Uterus (tissue), 4 donors: ENCODE results near the gene ALDH3A2. TPM values are rescaled to one million over a fixed set of nuclear protein-coding genes. Genes with fewer than 3 reads are reported as not detected.

ENCODE experiments used
- DNase-seq, 2 donors: peaks; one replicate each; pipeline ENCODE4 v3.0.0-alpha.2; 2019 to 2020
- H3K27ac ChIP-seq, 2 donors: fragments of 200-600 bp; sonication (generic); 1 replicate in 1 of 2; 2 replicates in 1 of 2; pipeline ENCODE4 v1.5.1; 2016 to 2018
- H3K27me3 ChIP-seq, 2 donors: fragments of 200-600 bp; sonication (generic); one replicate each; pipeline ENCODE4 v1.5.1; 2018 to 2019; ENCODE audit warnings: control low read depth in 1 of 2
- H3K36me3 ChIP-seq, 2 donors: fragments of 200-600 bp; sonication (generic); one replicate each; pipeline ENCODE4 v1.5.1; 2019; ENCODE audit warnings: control low read depth in 1 of 2
- H3K4me1 ChIP-seq, 2 donors: fragments of 200-600 bp; sonication (generic); one replicate each; pipeline ENCODE4 v1.5.1; 2018 to 2019; ENCODE audit warnings: control low read depth in 1 of 2
- H3K4me3 ChIP-seq, 2 donors: fragments of 200-600 bp; sonication (generic); 1 replicate in 1 of 2; 2 replicates in 1 of 2; pipeline ENCODE4 v1.5.1; 2018 to 2019; ENCODE audit warnings: mild to moderate bottlenecking in 1 of 2
- H3K9me3 ChIP-seq, 2 donors: fragments of 200-600 bp; sonication (generic); one replicate each; pipeline ENCODE4 v1.5.1; 2019; ENCODE audit warnings: control low read depth in 1 of 2
- POLR2A ChIP-seq, 2 donors: fragments of 450-650 bp; IDR thresholded peaks; one replicate each; pipeline ENCODE4 v1.6.1; 2016; ENCODE audit warnings: antibody characterized with exemption in 2 of 2, mild to moderate bottlenecking in 1 of 2, moderate library complexity in 1 of 2
- intact Hi-C: fragments of 100-400 bp; cut with DNase I; formaldehyde crosslinking; loops from one replicate; pipeline ENCODE4 v1.15.1; 2023; ENCODE audit warnings: low total_unique reads
- total RNA-seq, 4 donors: library from RNA; depleted of rRNA in 3 of 4; stranded (reverse); fragments of >200 nt in 3 of 4; gene quantifications; one replicate each; pipeline versions ENCODE4 v1.1.0 to v1.2.4, GENCODE V29; 2014 to 2023
- TF ChIP-seq, protein P1 (sequence below), 4 experiments: fragments of 200-600 bp in 2 of 4; fragments of 450-650 bp in 2 of 4; sonication (generic) in 2 of 4; IDR thresholded peaks; one replicate each; pipeline ENCODE4 v1.5.1; 2016 to 2019; ENCODE audit warnings: antibody characterized with exemption in 4 of 4, mild to moderate bottlenecking in 2 of 4, moderate library complexity in 1 of 4
- donor health status: DM: yes; HTN: yes; CAD: no.

ALDH3A2 gene
- total RNA-seq, 4 donors from 2014 or later: 19.0 to 166 (median 82.5) TPM

DNA sequence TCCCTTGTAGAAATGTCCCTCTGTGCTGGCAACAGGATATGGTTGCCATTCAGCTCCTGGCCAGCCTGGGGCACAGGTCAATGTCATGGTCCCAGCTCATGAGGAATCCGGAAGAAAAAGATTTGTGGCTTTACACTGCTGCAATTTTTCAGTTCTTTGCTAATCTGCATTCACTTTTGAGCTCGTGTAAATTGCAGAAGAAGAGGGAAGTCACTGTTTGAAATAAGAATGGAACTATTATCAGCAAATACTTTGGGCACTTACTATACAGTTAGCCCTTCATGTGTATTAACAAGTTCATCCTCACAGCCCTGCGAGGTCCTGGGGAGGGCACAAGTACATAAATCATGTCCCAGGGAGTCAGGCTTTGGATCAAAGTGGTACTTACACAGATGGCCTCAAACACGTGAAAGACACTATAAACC, 53.7 kb downstream of the ALDH3A2 start:
- no peak overlapping the region for H3K4me3 ChIP-seq
- H3K27ac ChIP-seq: no peak overlapping the region
- TF ChIP-seq, protein P1, sequence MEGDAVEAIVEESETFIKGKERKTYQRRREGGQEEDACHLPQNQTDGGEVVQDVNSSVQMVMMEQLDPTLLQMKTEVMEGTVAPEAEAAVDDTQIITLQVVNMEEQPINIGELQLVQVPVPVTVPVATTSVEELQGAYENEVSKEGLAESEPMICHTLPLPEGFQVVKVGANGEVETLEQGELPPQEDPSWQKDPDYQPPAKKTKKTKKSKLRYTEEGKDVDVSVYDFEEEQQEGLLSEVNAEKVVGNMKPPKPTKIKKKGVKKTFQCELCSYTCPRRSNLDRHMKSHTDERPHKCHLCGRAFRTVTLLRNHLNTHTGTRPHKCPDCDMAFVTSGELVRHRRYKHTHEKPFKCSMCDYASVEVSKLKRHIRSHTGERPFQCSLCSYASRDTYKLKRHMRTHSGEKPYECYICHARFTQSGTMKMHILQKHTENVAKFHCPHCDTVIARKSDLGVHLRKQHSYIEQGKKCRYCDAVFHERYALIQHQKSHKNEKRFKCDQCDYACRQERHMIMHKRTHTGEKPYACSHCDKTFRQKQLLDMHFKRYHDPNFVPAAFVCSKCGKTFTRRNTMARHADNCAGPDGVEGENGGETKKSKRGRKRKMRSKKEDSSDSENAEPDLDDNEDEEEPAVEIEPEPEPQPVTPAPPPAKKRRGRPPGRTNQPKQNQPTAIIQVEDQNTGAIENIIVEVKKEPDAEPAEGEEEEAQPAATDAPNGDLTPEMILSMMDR (IDR thresholded peaks at IDR 0.05): no peak
- no peak for TF ChIP-seq POLR2A (IDR thresholded peaks at IDR 0.05)
- H3K9me3 ChIP-seq: no peaks in the 10 kb centered on the region
- H3K36me3 ChIP-seq: no peaks in the 10 kb centered on the region
- H3K4me1 ChIP-seq: peaks cover 0 to 3% of the 10 kb centered on the region in 2 donors
- no peak for DNase-seq
- intact Hi-C loops: no loop called here
- H3K27me3 ChIP-seq: no peaks in the 10 kb centered on the region

DNA sequence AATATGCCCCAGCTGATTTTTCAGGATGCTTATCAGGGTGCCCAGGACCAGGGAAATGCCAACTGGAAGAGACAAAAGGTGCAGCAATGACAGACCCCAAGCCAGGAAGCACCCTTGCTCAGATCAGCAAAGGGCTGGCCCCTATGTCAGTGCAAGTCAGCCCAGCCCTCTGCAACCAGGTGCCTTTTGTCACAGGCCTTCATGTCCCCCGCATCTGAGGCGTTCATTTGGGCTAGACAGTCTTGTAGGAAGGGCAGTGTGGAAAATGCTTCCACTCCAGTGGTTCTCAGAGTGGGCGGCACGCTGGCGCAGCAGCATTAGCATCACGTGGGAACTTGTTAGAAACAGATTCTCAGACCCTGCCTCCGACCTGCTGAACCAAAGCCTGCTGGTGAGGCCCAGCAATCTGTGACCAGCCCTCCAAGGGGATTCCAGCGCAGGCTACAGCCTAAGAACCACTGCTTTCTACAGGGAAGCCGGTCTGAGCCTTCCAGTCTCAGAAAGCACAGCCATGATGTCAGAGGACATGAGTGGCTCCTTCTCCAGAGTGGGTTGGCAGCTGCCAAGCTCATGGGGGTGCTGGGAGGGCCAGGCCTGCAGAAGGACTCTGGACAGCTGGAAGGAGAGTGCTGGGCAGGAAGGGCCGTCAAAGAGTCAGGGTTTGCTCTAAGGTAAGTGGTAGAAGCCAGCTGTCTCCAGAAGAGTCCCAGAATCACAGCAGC, 54.7 kb downstream of the ALDH3A2 start:
- H3K9me3 ChIP-seq: no peaks in the 10 kb centered on the region
- DNase-seq: no peak
- H3K4me1 ChIP-seq: peaks cover 0 to 3% of the 10 kb centered on the region in 2 donors
- H3K27me3 ChIP-seq: no peaks in the 10 kb centered on the region
- TF ChIP-seq, protein P1 (IDR thresholded peaks at IDR 0.05): no peak
- TF ChIP-seq POLR2A (IDR thresholded peaks at IDR 0.05): no peak
- no peaks in the 10 kb centered on the region for H3K36me3 ChIP-seq
- H3K4me3 ChIP-seq: no peak overlapping the region
- peak overlapping the region; percentile 10 to 47 for H3K27ac ChIP-seq
- intact Hi-C loops: no loop called here

DNA sequence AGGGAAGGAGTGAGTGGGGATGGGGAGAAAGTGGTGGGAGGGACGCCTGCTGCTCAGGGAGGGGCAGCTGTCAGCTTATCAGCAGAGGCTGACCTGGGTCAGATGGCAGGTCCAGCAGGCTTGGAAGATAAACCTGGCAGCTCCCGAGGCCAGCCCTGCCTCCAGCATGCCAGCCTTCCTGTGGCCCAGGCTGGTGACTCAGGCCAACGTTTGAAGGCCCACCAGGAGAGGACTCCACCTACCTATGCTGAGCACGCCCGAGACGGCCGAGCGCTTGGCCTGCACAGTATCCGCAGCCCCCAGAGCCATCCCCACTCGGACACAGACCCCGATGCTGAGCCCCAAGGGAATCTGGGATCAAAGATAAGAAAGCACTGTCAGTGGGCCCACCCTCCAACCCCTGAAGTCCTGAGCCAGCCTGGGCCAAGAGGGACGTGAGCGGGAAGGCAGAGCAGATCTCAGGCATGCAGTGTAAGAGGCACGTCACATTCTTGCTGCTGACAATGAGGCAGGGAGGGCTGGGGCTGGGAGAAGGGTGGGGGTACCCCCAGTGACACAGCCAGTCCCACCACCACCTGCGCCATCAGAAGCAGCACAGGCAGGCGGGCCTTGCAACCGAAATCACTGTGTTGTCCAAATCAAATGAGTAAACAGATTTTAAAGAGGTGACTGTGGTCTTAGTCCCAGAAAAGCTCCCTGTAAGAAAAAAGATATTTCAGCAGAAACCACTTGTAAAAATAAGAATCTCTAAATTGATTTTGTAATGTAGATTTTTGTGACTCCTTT, 55.5 kb downstream of the ALDH3A2 start:
- H3K27me3 ChIP-seq: no peaks in the 10 kb centered on the region
- H3K9me3 ChIP-seq: no peaks in the 10 kb centered on the region
- no peak for DNase-seq
- TF ChIP-seq, protein P1 (IDR thresholded peaks at IDR 0.05): no peak
- TF ChIP-seq POLR2A (IDR thresholded peaks at IDR 0.05): no peak
- H3K4me3 ChIP-seq: no peak overlapping the region
- H3K4me1 ChIP-seq: peaks cover 0 to 3% of the 10 kb centered on the region in 2 donors
- H3K27ac ChIP-seq: peak overlapping the region; percentile 10 to 47
- H3K36me3 ChIP-seq: no peaks in the 10 kb centered on the region
- intact Hi-C loops: no loop called here

DNA sequence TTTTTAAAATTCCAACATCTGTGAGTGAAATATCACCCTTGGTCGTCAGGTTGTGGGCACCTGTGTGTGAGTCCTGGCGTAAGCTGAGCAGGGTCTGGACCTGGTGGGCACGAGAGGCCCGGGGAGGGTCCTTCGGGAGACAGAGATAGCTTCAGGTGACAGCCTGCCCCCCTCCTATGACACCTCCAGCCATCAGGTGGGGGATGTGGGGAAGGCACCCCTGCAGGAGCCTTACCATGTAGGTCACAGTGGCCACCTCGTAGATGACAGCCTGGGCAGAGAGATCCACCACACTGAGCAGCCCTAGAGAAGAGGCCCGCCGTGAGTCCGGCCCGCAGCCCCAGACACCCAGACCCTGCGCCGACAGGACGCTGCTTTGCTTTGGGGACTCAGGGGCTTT, 56.6 kb downstream of the ALDH3A2 start:
- Histone ChIP-seq H3K4me3 (no peak overlapping the region), H3K9me3 (no peaks in the 10 kb centered on the region), H3K36me3 (no peaks in the 10 kb centered on the region), H3K27me3 (no peaks in the 10 kb centered on the region), H3K27ac (no peak overlapping the region), H3K4me1 (peaks cover 0 to 3% of the 10 kb centered on the region in 2 donors)
- intact Hi-C loops: no loop called here
- no peak for DNase-seq
- TF ChIP-seq POLR2A (IDR thresholded peaks at IDR 0.05): no peak
- TF ChIP-seq, protein P1 (IDR thresholded peaks at IDR 0.05): no peak
